MM.1S (cell line): Measurements from ENCODE around the gene ZNF782.
"Not testable (repeated sequence)": the region's sequence is repeated elsewhere in the genome, so short reads cannot be mapped to it uniquely, and the experiment has no call there.

ENCODE experiments used
- CTCF ChIP-seq: fragments of 300-600 bp; sonication (generic); IDR thresholded peaks from 2 replicates; pipeline ENCODE4 v1.5.1; 2016; ENCODE audit warnings: antibody characterized with exemption, low read length, mixed read lengths
- EZH2 ChIP-seq: fragments of 300-600 bp; sonication (generic); optimal IDR thresholded peaks from 2 replicates; pipeline ENCODE3; 2017; ENCODE audit warnings: low read depth, mild to moderate bottlenecking, antibody characterized with exemption, low read length, mixed read lengths
- EZH2phosphoT487 ChIP-seq: fragments of 300-600 bp; sonication (generic); IDR thresholded peaks from 2 replicates; pipeline ENCODE4 v1.6.1; 2018; ENCODE audit warnings: antibody characterized with exemption, low read length

DNA sequence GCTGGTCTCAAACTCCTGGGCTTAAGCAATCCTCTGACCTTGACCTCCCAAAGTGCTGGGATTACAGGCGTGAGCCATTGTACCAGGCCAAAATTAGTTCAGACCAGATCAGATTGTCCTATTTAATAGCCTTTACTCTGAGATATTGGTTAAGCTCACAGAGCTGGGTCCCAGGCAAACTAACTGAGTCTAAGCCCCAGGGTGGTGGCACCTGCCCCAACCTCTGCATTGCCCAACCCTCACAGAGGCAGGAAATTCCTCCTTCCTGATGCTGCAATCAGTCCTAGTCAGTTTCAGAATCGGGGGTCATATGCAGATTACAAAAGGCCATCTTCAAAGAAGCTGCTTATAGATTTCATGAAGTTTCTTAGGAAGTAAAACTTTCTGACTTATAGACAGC lies 45.7 kb upstream of the ZNF782 start:
- TF ChIP-seq CTCF, EZH2phosphoT487, EZH2: not testable (repeated sequence)
